HG03354 (cell line): ENCODE data around the gene TTI1.
"Not testable (repeated sequence)": the region's sequence is repeated elsewhere in the genome, so short reads cannot be mapped to it uniquely, and the experiment has no call there.

Source experiments
- ATAC-seq: cut with Tn5 transposase; IDR thresholded peaks from one replicate; pipeline ENCODE4 v1.9.1; 2021; ENCODE audit warnings: mild to moderate bottlenecking; ENCODE audit not compliant: unreplicated experiment, poor library complexity, severe bottlenecking

TTI1 gene

GRCh38 chr20:37973059-37973910, 60.0 kb downstream of the TTI1 start:
- ATAC-seq, result no peak

GRCh38 chr20:37972256-37973058, 60.8 kb downstream of the TTI1 start:
- ATAC-seq, result no peak

- ATAC-seq, result no peak
Measured at GRCh38 chr20:37971561-37972127, 61.6 kb downstream of the TTI1 start.

DNA sequence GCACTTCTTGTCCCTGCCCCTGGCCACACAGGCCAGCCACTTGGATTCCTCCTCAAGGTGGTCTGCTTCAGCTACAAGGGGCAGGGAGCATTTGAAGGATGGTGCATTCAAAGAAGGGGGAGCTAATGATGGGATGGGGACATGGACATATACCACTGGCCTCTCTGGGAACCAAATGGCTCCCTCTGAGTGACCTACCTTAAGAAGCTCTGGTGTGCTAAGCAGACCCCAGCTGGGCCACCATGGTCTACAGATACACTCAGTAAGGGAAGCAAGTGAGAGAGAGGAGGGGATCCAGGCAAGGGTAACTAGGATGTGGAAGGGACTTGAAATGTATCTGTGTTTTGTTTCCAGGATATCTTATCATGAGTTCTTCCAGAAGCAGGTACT, 62.4 kb downstream of the TTI1 start:
- no peak for ATAC-seq

GRCh38 chr20:37969949-37970855, 63.1 kb downstream of the TTI1 start:
- no peak for ATAC-seq

DNA sequence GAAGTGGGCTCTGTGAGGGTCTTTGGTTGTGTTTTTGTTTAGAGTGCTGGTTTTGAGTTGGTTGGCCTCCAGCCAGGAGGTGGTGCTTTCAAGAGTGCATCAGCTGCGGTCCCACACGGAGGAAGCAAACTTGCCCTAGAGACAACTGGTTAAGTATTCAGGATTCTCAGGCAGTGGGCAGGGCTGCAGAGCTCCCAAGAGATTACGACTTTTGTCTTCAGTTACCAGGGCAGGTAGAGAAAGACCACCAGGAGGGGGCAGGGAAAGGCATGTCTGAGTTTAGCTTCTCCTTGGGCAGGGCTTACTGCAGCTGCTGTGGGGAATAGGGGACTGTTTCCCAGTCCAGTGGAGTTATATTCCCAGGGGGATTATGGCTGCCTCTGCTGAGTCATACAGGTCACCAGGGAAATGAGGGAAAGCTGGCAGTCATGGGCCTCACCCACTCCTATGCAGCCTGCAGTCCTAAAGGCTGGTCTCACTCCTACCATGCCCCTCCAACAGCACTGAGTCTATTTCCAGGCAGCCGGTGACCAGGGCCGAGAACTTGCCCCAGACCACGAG, 64.3 kb downstream of the TTI1 start:
- ATAC-seq, result no peak

DNA sequence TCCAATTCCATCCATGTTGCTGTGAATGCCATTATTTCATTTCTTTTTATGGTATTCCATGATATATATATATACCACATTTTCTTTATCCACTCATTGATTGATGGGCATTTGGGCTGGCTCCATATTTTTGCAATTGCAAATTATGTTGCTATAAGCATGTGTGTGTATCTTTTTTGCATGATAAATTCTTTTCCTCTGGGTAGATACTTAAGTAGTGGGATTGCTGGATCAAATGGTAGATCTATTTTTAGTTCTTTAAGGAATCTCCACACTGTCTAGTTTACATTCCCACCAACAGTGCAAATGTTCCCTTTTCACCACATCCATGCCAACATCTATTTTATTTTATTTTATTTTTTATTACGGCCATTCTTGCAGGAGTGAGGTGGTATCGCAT, 69.8 kb downstream of the TTI1 start:
- not testable (repeated sequence) for ATAC-seq

DNA sequence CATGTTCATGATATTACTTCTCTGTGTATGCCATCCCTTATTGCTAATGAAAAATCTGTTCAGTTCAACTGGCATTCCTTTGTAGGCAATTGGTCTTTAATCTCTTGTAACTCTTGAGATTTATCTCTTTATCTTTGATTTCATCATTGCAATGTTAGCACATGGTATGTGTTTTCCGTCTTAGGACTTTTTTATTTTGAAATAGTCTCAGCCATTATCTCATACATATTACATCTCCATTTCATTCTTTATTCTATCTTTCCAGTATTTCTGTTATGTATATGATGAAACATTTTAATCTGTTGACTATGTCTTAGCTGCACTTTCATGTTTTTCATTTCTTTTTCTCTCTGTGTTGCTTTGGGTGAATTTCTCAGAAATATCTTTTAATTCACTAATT, 72.2 kb downstream of the TTI1 start:
- no peak for ATAC-seq

- no peak for ATAC-seq
Measured at GRCh38 chr20:37958856-37959520, 74.3 kb downstream of the TTI1 start.

- ATAC-seq, result no peak
Measured at GRCh38 chr20:37956107-37956585, 77.1 kb downstream of the TTI1 start.

GRCh38 chr20:37955511-37955910, 77.7 kb downstream of the TTI1 start:
- ATAC-seq, result no peak

DNA sequence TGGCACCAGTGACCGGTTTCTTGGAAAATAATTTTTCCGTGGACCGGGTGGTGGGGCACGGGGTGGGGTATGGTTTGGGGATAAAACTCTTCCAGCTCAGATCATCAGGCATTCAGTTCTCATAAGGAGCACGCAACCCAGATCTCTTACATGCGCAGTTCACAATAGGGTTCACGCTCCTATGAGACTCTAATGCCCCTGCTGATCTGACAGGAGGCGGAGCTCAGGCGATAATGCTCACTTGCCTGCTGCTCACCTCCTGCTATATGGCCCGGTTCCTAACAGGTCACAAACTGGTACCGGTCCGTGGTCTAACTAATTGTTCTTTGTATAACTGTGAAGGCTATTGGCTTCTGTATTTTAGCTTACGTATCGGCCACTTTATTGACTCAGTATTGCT, 78.6 kb downstream of the TTI1 start:
- no peak for ATAC-seq

DNA sequence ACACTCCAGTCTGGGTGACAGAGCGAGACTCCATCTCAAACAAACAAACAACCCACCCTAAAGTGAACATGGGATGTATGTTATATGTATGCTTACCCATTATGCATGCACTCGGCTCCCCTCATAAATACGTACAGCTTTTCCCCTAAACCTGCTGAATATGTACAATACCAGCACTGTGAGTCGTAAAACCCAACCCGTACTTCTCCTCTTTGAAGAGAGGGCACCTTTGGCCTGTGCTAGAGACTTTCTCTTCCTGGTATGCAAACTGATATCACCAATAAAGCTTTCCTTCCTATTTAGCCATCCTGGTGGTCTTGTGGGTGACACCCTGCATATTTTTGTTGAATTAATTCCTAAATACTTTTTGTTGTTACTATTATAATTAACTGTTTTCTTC, 79.1 kb downstream of the TTI1 start:
- no peak for ATAC-seq

DNA sequence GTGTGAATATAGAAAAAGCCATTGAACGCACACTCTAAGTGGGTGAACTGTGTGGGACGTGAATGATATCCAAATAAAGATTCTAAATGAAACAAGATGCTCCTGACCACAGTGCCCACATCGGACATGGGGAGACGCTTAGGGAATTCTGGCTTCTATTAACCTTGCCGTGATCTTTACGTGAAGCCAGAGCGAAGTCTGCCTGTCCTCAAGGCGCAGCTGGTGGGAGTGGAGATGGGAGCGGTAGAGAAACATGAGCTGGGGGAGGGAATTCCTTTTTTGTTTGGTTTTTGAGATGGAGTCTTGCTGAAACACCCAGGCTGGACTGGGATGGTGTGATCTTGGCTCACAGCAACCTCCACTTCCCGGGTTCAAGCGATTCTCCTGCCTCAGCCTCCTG, 84.3 kb downstream of the TTI1 start:
- no peak for ATAC-seq

GRCh38 chr20:37947943-37948342, 85.3 kb downstream of the TTI1 start:
- no peak for ATAC-seq

DNA sequence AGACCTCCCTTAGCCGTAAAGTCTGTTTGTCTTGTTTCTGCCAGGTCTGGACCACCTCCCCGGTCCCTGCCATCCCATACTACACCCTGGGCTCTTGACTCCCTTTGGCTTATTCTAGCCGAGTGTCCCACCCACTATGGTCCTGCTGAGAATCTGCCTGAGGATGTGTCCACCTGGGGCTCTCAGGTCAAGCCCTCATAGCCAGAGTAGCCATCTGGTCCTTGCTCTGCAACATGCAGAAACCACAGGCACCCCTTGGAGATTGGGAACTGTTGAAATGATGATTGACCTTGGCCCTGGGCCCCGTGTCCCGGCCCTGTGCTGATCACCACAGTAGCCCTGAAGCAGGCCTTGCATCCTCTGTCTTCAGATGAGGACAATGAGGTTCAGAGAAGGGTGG, 86.3 kb downstream of the TTI1 start:
- ATAC-seq, result no peak

GRCh38 chr20:37945091-37945547, 88.1 kb downstream of the TTI1 start:
- ATAC-seq, result no peak

GRCh38 chr20:37944456-37944981, 88.7 kb downstream of the TTI1 start:
- ATAC-seq, result no peak
